HCT116 (cell line): ENCODE data around the gene POGLUT3. TPM values are rescaled to one million over a fixed set of nuclear protein-coding genes. Genes with fewer than 3 reads are reported as not detected.

ENCODE experiments used
- CBX3 ChIP-seq: IDR thresholded peaks from 2 replicates; pipeline ENCODE4 v1.6.1; 2012; ENCODE audit warnings: low read depth
- EZH2 ChIP-seq: fragments of 200-600 bp; sonication (generic); IDR thresholded peaks from 2 replicates; pipeline ENCODE4 v1.6.1; 2017; ENCODE audit warnings: antibody characterized with exemption, mixed run types
- FOSL1 ChIP-seq: IDR thresholded peaks from 2 replicates; pipeline ENCODE4 v1.6.1; 2012; ENCODE audit warnings: low read depth
- JUND ChIP-seq: IDR thresholded peaks from 2 replicates; pipeline ENCODE4 v1.6.1; 2012
- MAX ChIP-seq: IDR thresholded peaks from 2 replicates; pipeline ENCODE4 v1.6.1; 2012
- RAD21 ChIP-seq: IDR thresholded peaks from 2 replicates; pipeline ENCODE4 v1.6.1; 2012; ENCODE audit warnings: low read depth, mild to moderate bottlenecking
- REST ChIP-seq: IDR thresholded peaks from 2 replicates; pipeline ENCODE4 v1.6.1; 2012; ENCODE audit warnings: low read depth
- SIN3A ChIP-seq: IDR thresholded peaks from 2 replicates; pipeline ENCODE4 v1.6.1; 2012; ENCODE audit warnings: low read depth
- SP1 ChIP-seq: IDR thresholded peaks from 2 replicates; pipeline ENCODE4 v1.6.1; 2012; ENCODE audit warnings: low read depth
- SRF ChIP-seq: IDR thresholded peaks from 2 replicates; pipeline ENCODE4 v1.6.1; 2012; ENCODE audit warnings: low read depth
- TCF7L2 ChIP-seq: IDR thresholded peaks from 2 replicates; pipeline ENCODE4 v1.7.0; 2011; ENCODE audit warnings: borderline replicate concordance, inconsistent platforms; ENCODE audit not compliant: insufficient read depth, insufficient read length; ENCODE audit errors: extremely low read depth
- ZBTB33 ChIP-seq: IDR thresholded peaks from 2 replicates; pipeline ENCODE4 v1.6.1; 2011; ENCODE audit warnings: mild to moderate bottlenecking, low read length, moderate library complexity; ENCODE audit not compliant: insufficient replicate concordance; ENCODE audit errors: extremely low read depth
- ZFX ChIP-seq: fragments of 450-650 bp; IDR thresholded peaks from 2 replicates; pipeline ENCODE4 v1.6.1; 2017
- ZNF274 ChIP-seq: fragments of 200-500 bp; sonication (Bioruptor generic); IDR thresholded peaks from 2 replicates; pipeline ENCODE4 v1.6.1; 2014; ENCODE audit warnings: mild to moderate bottlenecking, low read depth, low read length, inconsistent platforms
- total RNA-seq: library from RNA; stranded (reverse); gene quantifications from one replicate; pipeline ENCODE4 v1.2.1, GENCODE V29; 2021; ENCODE audit not compliant: unreplicated experiment

POGLUT3 gene
- total RNA-seq, 1 experiment from 2014 or later = 22.0 TPM

GRCh38 chr11:108497317-108498045, 703 bp downstream of the POGLUT3 start (continued):
- TF ChIP-seq REST (no peak), SRF (no peak; the same call in 1 of the 2 replicates), MAX (peak; percentile 83), ZBTB33 (peak; percentile 50), CBX3 (peak; percentile 87), SP1 (peak; percentile 74), JUND (peak; percentile 97), ZNF274 (no peak), ZFX (no peak), EZH2 (no peak), TCF7L2 (peak; percentile 66), RAD21 (peak; percentile 2; the same call in 1 of the 2 replicates), FOSL1 (peak; percentile 93), SIN3A (peak; percentile 74; the same call in 1 of the 2 replicates)
